GM12801 (cell line): ENCODE measurements around the gene PPP2R3B.

Experiments
- TF ChIP-seq, protein P1 (sequence below): IDR thresholded peaks from one replicate; pipeline ENCODE4 v1.5.1; 2011; ENCODE audit warnings: control low read depth; ENCODE audit not compliant: insufficient read length; ENCODE audit errors: extremely low read depth

PPP2R3B gene

DNA sequence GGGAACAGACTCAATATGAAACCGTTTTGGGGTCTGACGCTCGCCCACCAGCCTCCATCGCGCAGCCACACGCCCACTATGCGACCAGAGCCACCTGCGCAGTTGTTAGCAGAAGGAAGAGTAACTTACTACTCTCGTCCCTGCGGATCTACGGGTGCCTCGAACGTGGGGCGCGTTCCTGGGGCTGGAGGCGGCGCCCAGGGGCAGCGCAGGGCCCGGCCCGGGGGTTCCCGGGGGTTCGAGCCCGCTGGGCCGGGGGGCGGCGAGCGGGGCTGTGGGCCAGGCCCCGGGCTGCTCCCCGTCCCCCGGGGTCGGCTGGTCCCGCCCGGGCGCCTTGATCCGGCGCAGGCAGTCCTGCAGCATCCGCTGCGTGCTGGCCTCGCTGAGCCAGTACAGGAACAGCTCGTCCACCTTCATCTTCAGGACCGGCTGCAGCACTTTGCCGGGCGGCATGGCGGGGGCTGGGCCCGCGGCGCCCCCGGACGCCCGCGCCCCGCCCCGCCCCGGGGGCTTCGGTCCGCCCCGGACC lies 404 bp downstream of the PPP2R3B start:
- TF ChIP-seq, protein P1, sequence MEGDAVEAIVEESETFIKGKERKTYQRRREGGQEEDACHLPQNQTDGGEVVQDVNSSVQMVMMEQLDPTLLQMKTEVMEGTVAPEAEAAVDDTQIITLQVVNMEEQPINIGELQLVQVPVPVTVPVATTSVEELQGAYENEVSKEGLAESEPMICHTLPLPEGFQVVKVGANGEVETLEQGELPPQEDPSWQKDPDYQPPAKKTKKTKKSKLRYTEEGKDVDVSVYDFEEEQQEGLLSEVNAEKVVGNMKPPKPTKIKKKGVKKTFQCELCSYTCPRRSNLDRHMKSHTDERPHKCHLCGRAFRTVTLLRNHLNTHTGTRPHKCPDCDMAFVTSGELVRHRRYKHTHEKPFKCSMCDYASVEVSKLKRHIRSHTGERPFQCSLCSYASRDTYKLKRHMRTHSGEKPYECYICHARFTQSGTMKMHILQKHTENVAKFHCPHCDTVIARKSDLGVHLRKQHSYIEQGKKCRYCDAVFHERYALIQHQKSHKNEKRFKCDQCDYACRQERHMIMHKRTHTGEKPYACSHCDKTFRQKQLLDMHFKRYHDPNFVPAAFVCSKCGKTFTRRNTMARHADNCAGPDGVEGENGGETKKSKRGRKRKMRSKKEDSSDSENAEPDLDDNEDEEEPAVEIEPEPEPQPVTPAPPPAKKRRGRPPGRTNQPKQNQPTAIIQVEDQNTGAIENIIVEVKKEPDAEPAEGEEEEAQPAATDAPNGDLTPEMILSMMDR = no peak

DNA sequence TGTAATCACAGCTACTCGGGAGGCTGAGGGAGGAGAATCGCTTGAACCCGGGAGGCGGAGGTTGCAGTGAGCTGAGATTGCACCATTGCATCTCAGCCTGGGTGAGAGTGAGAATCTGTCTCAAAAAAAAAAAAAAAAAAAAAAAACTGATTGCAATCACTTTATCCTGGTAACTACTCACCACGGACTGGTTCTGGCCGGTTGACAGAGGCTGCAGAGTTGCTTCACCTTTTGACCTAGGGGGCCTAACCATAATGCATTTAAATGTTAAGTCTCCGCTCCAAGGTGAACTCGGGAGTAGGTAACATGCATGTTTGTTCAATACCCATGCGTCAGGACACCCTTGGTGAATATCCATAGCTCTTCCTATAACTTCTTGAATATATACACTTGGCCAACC lies 1.8 kb downstream of the PPP2R3B start:
- TF ChIP-seq, protein P1 = no peak

DNA sequence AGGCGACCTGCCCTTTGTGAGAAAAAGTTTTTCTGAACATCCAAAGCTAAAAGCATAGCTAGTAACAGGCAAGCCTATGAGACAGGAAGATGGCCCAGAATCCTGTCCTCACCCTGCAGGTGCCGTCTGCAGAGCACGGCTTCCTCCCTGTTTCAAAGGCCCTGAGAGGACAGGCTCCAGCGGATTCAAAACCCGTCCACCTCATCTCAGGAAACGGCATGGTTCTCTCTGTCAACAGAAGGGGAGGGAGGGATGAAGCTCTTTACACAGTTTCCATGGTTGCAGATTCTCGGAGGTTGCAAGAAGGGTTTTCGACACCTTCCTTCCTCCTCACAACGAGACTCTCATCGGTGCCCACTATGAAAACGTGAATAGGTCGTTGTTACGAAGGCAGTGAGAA lies 8.3 kb downstream of the PPP2R3B start:
- TF ChIP-seq, protein P1 = no peak

DNA sequence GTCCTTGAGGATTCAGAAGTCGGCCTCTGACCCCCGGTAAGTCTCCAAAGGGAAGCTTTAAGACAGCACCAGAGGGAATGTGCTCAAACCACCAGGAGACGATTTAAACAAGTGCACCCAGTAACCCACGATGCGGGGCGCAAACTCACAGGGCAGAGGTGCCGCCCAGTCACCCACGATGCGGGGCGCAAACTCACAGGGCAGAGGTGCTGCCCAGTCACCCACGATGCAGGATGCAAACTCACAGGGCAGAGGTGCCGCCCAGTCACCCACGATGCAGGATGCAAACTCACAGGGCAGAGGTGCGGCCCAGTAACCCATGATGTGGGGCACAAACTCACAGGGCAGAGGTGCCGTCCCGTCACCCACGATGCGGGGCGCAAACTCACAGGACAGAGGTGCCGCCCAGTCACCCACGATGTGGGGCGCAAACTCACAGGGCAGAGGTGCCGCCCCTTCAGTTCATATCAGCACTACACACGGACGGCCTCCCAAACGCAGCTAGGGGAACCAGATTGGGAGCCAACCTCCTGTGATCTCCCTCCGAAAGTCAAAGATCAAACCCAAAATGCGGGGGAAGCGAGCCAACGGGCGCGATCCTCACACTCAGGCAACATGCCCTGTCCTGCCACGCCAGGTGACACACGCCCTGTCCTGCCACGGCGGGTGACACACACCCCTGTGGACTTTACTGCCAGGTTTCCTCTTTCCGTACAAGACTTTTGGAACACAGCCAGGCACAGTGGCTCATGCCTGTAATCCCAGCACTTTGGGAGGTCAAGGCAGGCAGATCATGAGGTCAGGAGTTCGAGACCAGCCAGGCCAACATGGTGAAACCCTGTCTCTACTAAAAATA lies 11.3 kb downstream of the PPP2R3B start:
- TF ChIP-seq, protein P1 = no peak

DNA sequence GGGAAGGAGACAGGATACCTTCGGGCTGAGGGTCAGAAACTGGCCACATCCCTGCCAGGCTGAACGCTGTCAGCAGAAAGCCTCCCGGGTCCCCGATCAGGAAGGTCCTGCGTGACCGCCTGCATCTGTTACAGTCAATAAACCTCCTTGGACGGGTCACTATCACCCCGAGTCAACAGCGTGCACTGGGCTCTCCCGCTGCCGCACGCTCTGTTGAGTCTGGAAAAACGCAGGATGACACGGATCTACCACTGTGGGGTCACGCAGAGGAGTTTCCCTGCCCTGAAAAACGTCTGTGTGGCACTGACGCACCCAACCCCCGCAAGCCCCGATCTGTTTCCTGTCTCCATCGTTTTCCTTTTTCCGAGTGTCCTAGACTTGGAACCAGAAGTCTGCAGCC lies 12.1 kb downstream of the PPP2R3B start:
- TF ChIP-seq, protein P1 = no peak

DNA sequence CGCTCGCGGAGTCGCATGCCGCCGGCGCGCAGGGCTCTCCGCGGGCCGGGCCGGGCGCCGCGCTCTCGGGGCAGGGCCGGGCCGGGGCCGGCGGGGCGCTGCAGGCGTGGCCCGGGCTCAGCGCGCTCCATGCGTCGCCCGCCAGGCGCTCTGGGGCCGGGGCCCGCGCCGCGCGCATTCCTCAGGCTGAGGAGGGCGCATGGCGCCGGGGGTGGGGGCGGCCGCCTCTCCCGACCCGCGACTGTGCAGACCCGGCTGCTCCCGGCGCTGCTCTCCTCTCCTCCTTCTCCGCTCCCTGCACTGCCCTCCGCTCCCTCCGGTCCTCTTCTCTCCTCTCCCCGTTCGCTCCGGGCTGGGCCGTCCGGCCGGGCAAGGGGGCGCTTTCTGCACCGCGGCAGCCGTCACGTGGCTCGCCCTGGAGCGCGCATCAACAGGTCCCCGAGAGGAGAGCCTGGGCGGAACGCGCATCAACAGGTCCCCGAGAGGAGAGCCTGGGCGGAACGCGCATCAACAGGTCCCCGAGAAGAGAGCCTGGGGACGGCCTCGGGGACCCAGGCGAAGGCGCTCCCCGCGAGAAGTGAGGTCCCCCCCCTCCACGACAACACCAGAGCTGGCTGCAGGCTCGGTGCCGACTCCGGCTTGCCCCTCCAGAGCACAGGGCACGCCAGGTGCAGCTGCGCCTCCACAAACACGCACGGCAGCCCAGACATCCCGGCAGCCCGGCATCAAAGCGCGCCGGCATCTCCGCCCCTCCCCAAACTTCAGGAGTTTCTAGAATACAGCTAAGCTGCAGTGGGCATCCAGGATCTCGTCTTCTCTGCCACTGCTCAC lies 12.9 kb downstream of the PPP2R3B start:
- TF ChIP-seq, protein P1 = no peak
